Activated T-helper 1 cell treated with anti-CD3 and anti-CD28 coated beads, Interleukin-2, amount 50 U/mL, for 16 hours (primary cell): ENCODE results near the gene KIF6.

Experiments
- DNase-seq, 2 donors: peaks; one replicate each; pipeline ENCODE4 v3.0.0-alpha.2; 2020; ENCODE audit warnings: low read depth in 1 of 2, low spot score in 1 of 2

The KIF6 gene

DNA sequence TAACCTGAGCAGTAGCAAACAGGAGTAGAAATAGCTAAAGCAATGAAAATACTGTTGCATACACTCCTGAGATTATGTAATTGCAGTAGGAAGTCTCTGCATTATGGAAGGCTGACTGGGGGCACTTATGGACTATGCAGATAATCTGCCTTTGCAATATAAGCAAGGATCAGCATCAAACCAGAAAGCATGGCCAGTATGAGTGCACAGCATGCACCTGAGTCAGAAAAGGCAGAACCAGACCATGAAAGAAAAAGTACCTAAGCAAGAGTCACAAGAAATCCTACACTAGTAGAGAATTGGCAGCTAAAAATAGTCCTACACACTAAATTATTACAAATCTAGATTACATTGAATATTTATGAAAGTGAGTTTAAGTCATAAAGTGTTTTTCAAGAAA lies 164.3 kb downstream of the KIF6 start:
- DNase-seq: no peak

DNA sequence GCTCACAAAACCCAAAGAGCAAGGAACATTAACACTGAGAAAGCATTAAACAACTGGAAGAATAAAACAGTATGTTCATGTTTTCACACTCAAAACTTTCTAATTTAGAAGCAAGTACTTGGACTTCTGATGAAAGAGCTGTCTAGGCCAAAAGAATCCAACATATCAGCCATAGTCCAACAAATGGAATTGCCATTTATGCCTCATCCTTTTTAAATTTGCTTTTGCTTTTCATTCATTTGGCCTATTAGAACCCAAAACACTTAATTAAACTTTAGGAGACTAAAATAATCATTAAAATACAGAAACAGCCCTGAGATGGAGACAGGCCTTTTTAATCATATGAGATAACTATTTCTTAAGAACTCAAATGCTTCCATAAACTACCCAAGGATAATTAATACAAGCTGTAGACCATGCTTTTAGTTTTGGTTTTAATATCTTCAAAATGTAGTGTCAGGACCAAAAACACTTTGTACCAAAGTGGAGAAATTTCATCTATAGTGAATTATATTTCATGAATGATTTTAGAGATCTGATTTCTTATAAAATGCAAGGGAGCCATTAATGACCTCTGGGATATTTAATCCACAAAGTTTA lies 166.5 kb downstream of the KIF6 start:
- DNase-seq: no peak

GRCh38 chr6:39558079-39558478 lies 167.1 kb downstream of the KIF6 start:
- no peak for DNase-seq

GRCh38 chr6:39555136-39555535 lies 170.1 kb downstream of the KIF6 start:
- DNase-seq: no peak

DNA sequence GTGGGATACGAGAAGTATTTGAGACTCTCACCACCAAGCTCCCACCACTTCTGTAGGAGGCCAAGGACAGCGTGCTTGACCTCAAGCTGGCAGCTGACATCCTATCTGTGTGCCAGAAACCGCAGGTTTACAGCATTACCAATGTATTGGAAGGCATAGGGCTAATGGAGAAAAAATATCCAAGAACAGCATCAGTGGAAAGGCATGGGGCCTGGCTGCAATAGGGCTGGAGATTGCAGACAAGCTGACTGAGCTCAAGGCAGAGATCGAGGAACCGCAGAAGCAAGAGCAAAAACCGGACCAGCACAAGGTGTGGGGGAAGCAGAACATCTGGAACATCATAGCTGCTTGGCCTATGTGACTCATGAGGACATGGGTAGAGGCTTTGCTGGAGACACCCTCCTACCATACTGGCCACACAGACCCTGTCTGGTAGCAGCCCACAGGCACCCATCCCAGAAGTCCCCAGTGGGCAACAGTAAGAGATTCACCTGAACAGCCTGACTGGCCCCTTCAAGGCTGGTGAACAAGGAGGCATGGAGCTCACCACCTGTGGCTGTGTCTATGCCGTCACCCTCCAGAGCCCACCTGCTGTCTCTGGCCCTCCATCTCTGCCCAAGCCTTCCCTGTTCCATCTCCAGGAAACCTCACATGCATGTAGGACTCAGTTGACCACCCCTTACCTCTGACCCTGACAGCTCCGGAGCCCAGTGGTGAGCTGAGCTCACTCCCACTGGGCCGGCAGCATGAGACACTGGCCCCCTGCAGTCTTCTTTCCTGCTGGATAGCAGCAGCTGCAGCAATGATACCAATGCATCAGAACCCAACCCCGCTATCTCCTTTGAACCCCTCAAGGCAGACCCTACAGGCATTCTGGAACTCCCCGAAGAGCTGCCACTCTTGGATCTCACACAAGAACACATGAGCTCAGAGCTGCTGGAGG lies 171.1 kb downstream of the KIF6 start:
- DNase-seq: no peak

DNA sequence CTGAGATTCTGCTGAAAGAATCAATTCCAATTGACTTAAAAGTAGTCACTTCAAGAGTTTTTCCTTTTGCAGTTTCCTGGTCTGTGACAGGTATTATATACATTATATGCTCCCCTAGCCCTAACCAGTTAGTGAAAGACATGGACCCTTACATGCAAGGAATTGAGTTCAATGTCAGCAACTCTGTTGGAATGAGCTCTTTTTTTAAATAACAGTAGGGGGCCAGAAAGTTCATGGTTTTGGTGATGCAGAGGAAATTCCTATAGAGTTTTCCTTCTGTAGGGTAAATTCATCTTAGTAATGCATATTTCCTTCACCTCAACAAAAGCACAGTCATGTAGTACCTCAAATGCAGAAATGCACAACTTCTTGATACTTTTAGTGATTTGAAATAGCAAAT lies 172.2 kb downstream of the KIF6 start:
- DNase-seq: no peak

DNA sequence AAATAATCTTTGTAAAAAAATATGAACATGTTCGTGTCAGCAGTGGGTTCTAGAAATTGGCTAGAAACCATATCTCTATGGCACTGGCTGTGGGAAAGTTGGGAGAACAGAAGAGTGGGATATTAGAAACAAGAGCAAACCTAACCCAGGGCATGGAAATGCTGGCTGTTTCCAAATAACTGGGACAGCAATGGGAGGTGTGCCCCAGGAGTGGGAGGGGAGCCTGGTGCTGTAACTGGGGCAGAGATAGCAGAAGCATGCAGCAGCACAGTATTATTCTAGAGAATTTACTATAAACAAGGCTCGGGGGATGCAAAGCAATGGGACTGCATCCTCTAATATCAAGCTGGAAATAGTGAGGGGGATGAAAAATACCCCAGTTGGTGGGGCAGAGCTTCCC lies 175.0 kb downstream of the KIF6 start:
- DNase-seq: no peak

DNA sequence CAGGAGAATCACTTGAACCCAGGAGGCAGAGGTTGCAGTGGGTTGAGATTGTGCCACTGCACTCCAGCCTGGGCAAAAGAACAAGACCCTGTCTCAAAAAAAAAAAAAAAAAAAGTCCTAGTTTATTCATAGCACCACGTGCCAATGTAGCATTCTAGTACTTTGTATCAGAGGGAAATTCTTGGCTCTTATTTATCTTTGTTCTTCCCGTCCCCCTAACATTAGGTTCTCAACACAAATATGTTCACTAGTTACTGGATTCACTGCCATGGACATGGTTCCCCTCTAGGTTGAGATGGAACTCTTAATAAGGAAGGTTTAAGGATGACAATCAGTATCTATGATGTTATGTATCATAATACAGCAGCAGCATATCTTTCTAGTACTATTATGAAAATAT lies 178.5 kb downstream of the KIF6 start:
- no peak for DNase-seq

DNA sequence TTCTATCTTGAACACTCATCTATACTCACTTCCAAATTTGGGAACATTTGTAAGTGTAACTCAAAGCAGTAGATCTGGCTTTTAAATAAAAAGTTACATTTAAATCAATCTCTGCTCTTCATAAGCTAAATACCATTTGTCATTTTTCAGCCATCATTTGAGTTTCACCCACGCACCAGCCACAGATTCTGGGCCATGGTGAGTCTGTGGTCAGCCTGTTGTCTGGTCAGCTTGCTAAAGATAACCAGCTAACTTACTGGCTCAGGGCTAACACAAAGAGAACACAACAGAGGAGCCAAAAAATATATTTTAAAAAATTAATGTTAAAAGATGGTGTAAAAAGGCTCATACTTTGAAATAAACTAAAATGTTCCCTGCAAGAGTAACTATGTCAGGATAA lies 181.3 kb downstream of the KIF6 start:
- no peak for DNase-seq

GRCh38 chr6:39543095-39543494 lies 182.1 kb downstream of the KIF6 start:
- no peak for DNase-seq

GRCh38 chr6:39540454-39540853 lies 184.8 kb downstream of the KIF6 start:
- no peak for DNase-seq

GRCh38 chr6:39530201-39530759 lies 194.9 kb downstream of the KIF6 start:
- DNase-seq: no peak

- no peak for DNase-seq
Observed at GRCh38 chr6:39527792-39528564, 197.2 kb downstream of the KIF6 start.

- no peak for DNase-seq
Observed at GRCh38 chr6:39524007-39524406, 201.2 kb downstream of the KIF6 start.

DNA sequence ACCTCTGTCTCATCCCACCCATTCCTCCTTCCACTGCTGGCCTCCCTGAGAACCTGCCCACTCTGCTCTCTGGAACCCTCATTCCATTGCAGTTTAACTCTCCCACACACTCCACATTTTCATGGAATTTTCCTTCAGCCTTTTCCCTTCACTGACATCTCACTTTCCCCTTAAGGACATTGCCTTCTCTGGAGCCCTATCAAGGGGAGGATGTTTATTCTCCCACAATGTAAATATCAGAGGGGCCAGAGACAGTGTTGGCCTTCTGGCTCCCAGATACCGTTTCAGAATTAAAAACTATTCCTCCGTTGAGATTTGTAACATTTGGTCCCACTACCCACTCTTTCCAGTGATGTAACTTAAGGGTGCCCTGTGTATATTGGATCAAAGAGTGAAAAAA lies 203.2 kb downstream of the KIF6 start:
- no peak for DNase-seq

- DNase-seq: no peak
Observed at GRCh38 chr6:39520916-39521315, 204.3 kb downstream of the KIF6 start.

GRCh38 chr6:39520411-39520810 lies 204.8 kb downstream of the KIF6 start:
- no peak for DNase-seq

GRCh38 chr6:39518221-39518620 lies 207.0 kb downstream of the KIF6 start:
- no peak for DNase-seq

- DNase-seq: no peak
Observed at GRCh38 chr6:39517756-39518155, 207.5 kb downstream of the KIF6 start.

- no peak for DNase-seq
Observed at GRCh38 chr6:39516471-39516870, 208.7 kb downstream of the KIF6 start.

DNA sequence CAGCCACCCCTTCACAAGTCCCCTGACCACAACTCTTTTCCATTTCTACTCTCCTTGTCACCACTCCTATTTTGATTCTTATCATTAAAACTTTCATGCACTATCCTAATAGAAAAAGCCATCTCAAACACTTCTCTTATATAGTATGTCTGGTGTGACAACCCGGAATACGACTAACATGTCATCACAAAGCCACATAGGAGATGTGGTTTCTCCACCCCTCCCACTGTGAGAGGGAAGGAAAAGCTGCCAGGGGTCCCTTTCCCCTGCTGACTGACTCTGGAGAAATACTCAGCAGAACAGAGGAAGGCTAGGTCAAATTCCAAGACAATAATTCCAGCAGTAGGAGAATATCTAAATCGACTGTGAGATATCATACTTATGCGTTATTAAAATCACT lies 209.7 kb downstream of the KIF6 start:
- no peak for DNase-seq

DNA sequence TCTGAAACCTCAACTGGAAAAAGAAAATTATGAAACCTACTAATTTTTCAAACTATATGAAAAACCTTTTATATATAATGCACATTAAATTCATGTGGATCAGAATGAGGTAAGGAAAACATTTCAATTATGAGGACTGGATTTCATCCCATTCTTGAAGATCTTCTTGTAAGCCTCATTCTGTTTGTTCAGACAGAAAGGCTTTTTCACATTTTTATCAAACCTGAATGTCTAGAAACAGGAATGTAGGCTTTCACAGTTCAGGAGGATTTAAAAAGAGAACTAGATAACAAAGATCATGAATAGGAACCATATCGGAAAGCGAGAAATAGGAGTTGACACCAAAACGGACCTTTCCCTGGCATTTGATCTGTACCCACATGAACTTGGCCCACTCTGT lies 210.2 kb downstream of the KIF6 start:
- no peak for DNase-seq
